ENCODE measurements around the gene FGF6.

DNA sequence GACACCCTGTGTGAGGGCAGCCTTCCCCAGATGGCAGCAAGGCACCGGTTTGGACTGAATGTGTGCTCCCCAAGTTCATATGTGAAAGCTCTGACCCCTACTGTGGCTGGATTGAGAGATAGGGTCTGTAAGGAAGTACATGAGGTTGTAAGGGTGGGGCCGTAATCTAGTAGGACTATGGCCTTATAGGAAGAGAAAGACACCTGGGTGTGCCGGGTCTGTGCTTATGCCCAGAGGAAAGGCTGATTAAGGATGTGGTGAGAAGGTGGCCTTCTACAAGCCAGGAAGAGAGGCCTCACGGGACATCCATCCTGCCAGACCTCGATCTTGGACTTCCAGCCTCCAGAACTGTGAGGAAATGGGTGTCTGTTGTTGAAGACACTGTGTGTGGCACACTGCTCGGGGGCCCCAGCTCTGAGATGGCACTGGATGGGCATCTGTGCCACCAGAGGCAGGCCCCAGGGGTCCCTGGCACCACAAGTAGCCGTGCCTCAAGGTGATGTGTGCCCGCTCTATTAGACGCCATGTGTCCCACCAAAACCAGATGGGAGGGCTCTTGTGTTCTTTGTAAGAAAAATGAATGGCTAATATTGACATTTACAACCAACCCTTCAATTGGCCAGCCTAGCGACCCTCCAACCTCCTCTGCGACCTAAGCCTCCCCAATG lies 22.0 kb downstream of the FGF6 start:
- TF ChIP-seq, protein P1, sequence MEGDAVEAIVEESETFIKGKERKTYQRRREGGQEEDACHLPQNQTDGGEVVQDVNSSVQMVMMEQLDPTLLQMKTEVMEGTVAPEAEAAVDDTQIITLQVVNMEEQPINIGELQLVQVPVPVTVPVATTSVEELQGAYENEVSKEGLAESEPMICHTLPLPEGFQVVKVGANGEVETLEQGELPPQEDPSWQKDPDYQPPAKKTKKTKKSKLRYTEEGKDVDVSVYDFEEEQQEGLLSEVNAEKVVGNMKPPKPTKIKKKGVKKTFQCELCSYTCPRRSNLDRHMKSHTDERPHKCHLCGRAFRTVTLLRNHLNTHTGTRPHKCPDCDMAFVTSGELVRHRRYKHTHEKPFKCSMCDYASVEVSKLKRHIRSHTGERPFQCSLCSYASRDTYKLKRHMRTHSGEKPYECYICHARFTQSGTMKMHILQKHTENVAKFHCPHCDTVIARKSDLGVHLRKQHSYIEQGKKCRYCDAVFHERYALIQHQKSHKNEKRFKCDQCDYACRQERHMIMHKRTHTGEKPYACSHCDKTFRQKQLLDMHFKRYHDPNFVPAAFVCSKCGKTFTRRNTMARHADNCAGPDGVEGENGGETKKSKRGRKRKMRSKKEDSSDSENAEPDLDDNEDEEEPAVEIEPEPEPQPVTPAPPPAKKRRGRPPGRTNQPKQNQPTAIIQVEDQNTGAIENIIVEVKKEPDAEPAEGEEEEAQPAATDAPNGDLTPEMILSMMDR (IDR thresholded peaks at IDR 0.05; ENCODE audit: low read depth, low read length, missing input control) = no peak
- TF ChIP-seq SP1 (IDR thresholded peaks at IDR 0.05) = no peak
- TF ChIP-seq NR2F2 (IDR thresholded peaks at IDR 0.05) = no peak
- TF ChIP-seq, protein P2, sequence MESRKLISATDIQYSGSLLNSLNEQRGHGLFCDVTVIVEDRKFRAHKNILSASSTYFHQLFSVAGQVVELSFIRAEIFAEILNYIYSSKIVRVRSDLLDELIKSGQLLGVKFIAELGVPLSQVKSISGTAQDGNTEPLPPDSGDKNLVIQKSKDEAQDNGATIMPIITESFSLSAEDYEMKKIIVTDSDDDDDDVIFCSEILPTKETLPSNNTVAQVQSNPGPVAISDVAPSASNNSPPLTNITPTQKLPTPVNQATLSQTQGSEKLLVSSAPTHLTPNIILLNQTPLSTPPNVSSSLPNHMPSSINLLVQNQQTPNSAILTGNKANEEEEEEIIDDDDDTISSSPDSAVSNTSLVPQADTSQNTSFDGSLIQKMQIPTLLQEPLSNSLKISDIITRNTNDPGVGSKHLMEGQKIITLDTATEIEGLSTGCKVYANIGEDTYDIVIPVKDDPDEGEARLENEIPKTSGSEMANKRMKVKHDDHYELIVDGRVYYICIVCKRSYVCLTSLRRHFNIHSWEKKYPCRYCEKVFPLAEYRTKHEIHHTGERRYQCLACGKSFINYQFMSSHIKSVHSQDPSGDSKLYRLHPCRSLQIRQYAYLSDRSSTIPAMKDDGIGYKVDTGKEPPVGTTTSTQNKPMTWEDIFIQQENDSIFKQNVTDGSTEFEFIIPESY (IDR thresholded peaks at IDR 0.05) = no peak
- no peak for TF ChIP-seq TAF1 (conservative IDR thresholded peaks at IDR 0.05)
- TF ChIP-seq, protein P3, sequence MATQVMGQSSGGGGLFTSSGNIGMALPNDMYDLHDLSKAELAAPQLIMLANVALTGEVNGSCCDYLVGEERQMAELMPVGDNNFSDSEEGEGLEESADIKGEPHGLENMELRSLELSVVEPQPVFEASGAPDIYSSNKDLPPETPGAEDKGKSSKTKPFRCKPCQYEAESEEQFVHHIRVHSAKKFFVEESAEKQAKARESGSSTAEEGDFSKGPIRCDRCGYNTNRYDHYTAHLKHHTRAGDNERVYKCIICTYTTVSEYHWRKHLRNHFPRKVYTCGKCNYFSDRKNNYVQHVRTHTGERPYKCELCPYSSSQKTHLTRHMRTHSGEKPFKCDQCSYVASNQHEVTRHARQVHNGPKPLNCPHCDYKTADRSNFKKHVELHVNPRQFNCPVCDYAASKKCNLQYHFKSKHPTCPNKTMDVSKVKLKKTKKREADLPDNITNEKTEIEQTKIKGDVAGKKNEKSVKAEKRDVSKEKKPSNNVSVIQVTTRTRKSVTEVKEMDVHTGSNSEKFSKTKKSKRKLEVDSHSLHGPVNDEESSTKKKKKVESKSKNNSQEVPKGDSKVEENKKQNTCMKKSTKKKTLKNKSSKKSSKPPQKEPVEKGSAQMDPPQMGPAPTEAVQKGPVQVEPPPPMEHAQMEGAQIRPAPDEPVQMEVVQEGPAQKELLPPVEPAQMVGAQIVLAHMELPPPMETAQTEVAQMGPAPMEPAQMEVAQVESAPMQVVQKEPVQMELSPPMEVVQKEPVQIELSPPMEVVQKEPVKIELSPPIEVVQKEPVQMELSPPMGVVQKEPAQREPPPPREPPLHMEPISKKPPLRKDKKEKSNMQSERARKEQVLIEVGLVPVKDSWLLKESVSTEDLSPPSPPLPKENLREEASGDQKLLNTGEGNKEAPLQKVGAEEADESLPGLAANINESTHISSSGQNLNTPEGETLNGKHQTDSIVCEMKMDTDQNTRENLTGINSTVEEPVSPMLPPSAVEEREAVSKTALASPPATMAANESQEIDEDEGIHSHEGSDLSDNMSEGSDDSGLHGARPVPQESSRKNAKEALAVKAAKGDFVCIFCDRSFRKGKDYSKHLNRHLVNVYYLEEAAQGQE (IDR thresholded peaks at IDR 0.05) = no peak
- no peak for TF ChIP-seq RXRA (IDR thresholded peaks at IDR 0.05)
- TF ChIP-seq RAD21 (IDR thresholded peaks at IDR 0.05) = no peak

Data from liver (tissue), 3 donors.